ENCODE data around the gene FAM83D.

Gene FAM83D

GRCh38 chr20:38939686-38940085 is 13.5 kb downstream of the FAM83D start:
- Histone ChIP-seq H3K79me2 (ENCODE audit: low read length) (peaks cover 97% of the 10 kb centered on the region), H3K9ac (ENCODE audit: low read length) (no peak overlapping the region), H3K27ac (ENCODE audit: low read length) (no peak overlapping the region), H3K4me1 (ENCODE audit: low read length) (peaks cover 13% of the 10 kb centered on the region), H3K4me3 (ENCODE audit: low read length) (no peak overlapping the region), H3K36me3 (replicated peaks; ENCODE audit: low read depth, low read length) (peaks cover 82% of the 10 kb centered on the region), H3K27me3 (ENCODE audit: low read depth, low read length) (no peaks in the 10 kb centered on the region), H2AFZ (ENCODE audit: low read depth, low read length) (no peak overlapping the region), H3K9me3 (ENCODE audit: insufficient read depth, low read length) (no peaks in the 10 kb centered on the region), H3K4me2 (ENCODE audit: low read length) (no peak overlapping the region), H4K20me1 (ENCODE audit: insufficient read depth, low read length) (peaks cover 74% of the 10 kb centered on the region)
- no peak for TF ChIP-seq EZH2phosphoT487 (IDR thresholded peaks at IDR 0.05; ENCODE audit: low read depth)
- TF ChIP-seq CTCF (IDR thresholded peaks at IDR 0.05; ENCODE audit: low read depth, low read length) = no peak

- TF ChIP-seq EZH2phosphoT487 (IDR thresholded peaks at IDR 0.05; ENCODE audit: low read depth) (no peak), CTCF (IDR thresholded peaks at IDR 0.05; ENCODE audit: low read depth, low read length) (no peak)
- Histone ChIP-seq H3K27me3 (ENCODE audit: low read depth, low read length) (no peaks in the 10 kb centered on the region), H3K9me3 (ENCODE audit: insufficient read depth, low read length) (no peaks in the 10 kb centered on the region), H3K36me3 (replicated peaks; ENCODE audit: low read depth, low read length) (peaks cover 83% of the 10 kb centered on the region), H3K4me2 (ENCODE audit: low read length) (no peak overlapping the region), H4K20me1 (ENCODE audit: insufficient read depth, low read length) (peaks cover 66% of the 10 kb centered on the region), H3K4me3 (ENCODE audit: low read length) (no peak overlapping the region), H3K9ac (ENCODE audit: low read length) (no peak overlapping the region), H3K27ac (ENCODE audit: low read length) (no peak overlapping the region), H2AFZ (ENCODE audit: low read depth, low read length) (no peak overlapping the region), H3K79me2 (ENCODE audit: low read length) (peaks cover 92% of the 10 kb centered on the region), H3K4me1 (ENCODE audit: low read length) (peaks cover 7% of the 10 kb centered on the region)
Measured at GRCh38 chr20:38940644-38941043, 14.4 kb downstream of the FAM83D start.

GRCh38 chr20:38941726-38942389 is 15.6 kb downstream of the FAM83D start:
- TF ChIP-seq CTCF (IDR thresholded peaks at IDR 0.05; ENCODE audit: low read depth, low read length) = no peak
- TF ChIP-seq EZH2phosphoT487 (IDR thresholded peaks at IDR 0.05; ENCODE audit: low read depth) = no peak
- no peaks in the 10 kb centered on the region for H3K4me1 ChIP-seq (ENCODE audit: low read length)
- peaks cover 92% of the 10 kb centered on the region for H3K79me2 ChIP-seq (ENCODE audit: low read length)
- no peak overlapping the region for H3K4me2 ChIP-seq (ENCODE audit: low read length)
- H3K27ac ChIP-seq (ENCODE audit: low read length) = no peak overlapping the region
- no peak overlapping the region for H3K4me3 ChIP-seq (ENCODE audit: low read length)
- H4K20me1 ChIP-seq (ENCODE audit: insufficient read depth, low read length) = peaks cover 59% of the 10 kb centered on the region
- no peak overlapping the region for H2AFZ ChIP-seq (ENCODE audit: low read depth, low read length)
- H3K27me3 ChIP-seq (ENCODE audit: low read depth, low read length) = no peaks in the 10 kb centered on the region
- no peaks in the 10 kb centered on the region for H3K9me3 ChIP-seq (ENCODE audit: insufficient read depth, low read length)
- no peak overlapping the region for H3K9ac ChIP-seq (ENCODE audit: low read length)
- peaks cover 80% of the 10 kb centered on the region for H3K36me3 ChIP-seq (replicated peaks; ENCODE audit: low read depth, low read length)

GRCh38 chr20:38945012-38945411 is 18.8 kb downstream of the FAM83D start:
- Histone ChIP-seq H3K9ac (ENCODE audit: low read length) (no peak overlapping the region), H3K79me2 (ENCODE audit: low read length) (peaks cover 90% of the 10 kb centered on the region), H4K20me1 (ENCODE audit: insufficient read depth, low read length) (peaks cover 41% of the 10 kb centered on the region), H2AFZ (ENCODE audit: low read depth, low read length) (no peak overlapping the region), H3K4me2 (ENCODE audit: low read length) (no peak overlapping the region), H3K4me1 (ENCODE audit: low read length) (no peaks in the 10 kb centered on the region), H3K27me3 (ENCODE audit: low read depth, low read length) (no peaks in the 10 kb centered on the region), H3K9me3 (ENCODE audit: insufficient read depth, low read length) (no peaks in the 10 kb centered on the region), H3K27ac (ENCODE audit: low read length) (no peak overlapping the region), H3K36me3 (replicated peaks; ENCODE audit: low read depth, low read length) (peaks cover 82% of the 10 kb centered on the region), H3K4me3 (ENCODE audit: low read length) (no peak overlapping the region)
- no peak for TF ChIP-seq EZH2phosphoT487 (IDR thresholded peaks at IDR 0.05; ENCODE audit: low read depth)
- no peak for TF ChIP-seq CTCF (IDR thresholded peaks at IDR 0.05; ENCODE audit: low read depth, low read length)

All from OCI-LY3 (cell line).